HepG2 (cell line): ENCODE results near the gene KCNJ6. TPM values are rescaled to one million over a fixed set of nuclear protein-coding genes. Genes with fewer than 3 reads are reported as not detected.

Source experiments
- ATAC-seq: fragments of 200-7000 bp; cut with Tn5 transposase; 3 replicates; pipeline ENCODE4 v1.9.1; 2020; ENCODE audit warnings: mild to moderate bottlenecking, moderate library complexity
- BruUV-seq: library from RNA; stranded (reverse); fragments of 400-500 nt; replicated peaks from 2 replicates; lab custom pipeline; 2021; lab: Mats Ljungman, UMichigan
- CTCF ChIA-PET: fragments of 300-600 bp; formaldehyde crosslinking; extraction: SDS; loops from one replicate; lab custom pipeline; 2021; ENCODE audit warnings: low total read pairs, inconsistent platforms, low intra/inter-chr PET ratio; lab: Yijun Ruan, JAX
- POLR2A ChIA-PET: fragments of 350-600 bp; sonication (Branson Sonifier 250); formaldehyde crosslinking; loops from one replicate; lab custom pipeline; 2020; ENCODE audit warnings: antibody characterized with exemption, inconsistent platforms; lab: Yijun Ruan, JAX
- DNase-seq: peaks from one replicate; pipeline ENCODE4 v3.0.0-alpha.2; 2015; ENCODE audit warnings: low spot score
- FAIRE-seq: peaks from 3 replicates; lab custom pipeline; 2011; peaks lifted over from hg19 to GRCh38; lab: Jason Lieb, UNC
- H2AFZ ChIP-seq: one replicate; pipeline ENCODE4 v1.6.1; 2011; ENCODE audit warnings: low read length, inconsistent platforms
- H3K27ac ChIP-seq: fragments of 300-600 bp; 3 replicates; pipeline ENCODE4 v1.8.0; 2011; ENCODE audit warnings: mixed run types, mild to moderate bottlenecking, mixed read lengths, low read length, inconsistent platforms; ENCODE audit not compliant: insufficient read depth; ENCODE audit errors: extremely low read length
- H3K27me3 ChIP-seq, 2 experiments: fragments of 200-600 bp in 1 of 2; 2 replicates in 1 of 2; 3 replicates in 1 of 2; pipeline versions ENCODE4 v1.6.0 to v1.8.0; 2011; ENCODE audit warnings: low read length in 2 of 2, mild to moderate bottlenecking in 2 of 2, moderate library complexity in 2 of 2, inconsistent platforms in 1 of 2; ENCODE audit not compliant: insufficient read depth in 2 of 2, control insufficient read depth in 1 of 2
- H3K36me3 ChIP-seq, 2 experiments: fragments of 200-600 bp in 1 of 2; replicated peaks in 1 of 2; 2 replicates in 1 of 2; 3 replicates in 1 of 2; pipeline versions ENCODE4 v1.5.1 to v1.8.0; 2011; ENCODE audit warnings: low read length in 2 of 2, inconsistent platforms in 1 of 2; ENCODE audit not compliant: insufficient read depth in 2 of 2, control insufficient read depth in 1 of 2
- H3K4me1 ChIP-seq: 2 replicates; pipeline ENCODE4 v1.5.1; 2012; ENCODE audit warnings: low read length, inconsistent platforms; ENCODE audit not compliant: insufficient read depth
- H3K4me2 ChIP-seq: 2 replicates; pipeline ENCODE4 v1.6.0; 2011; ENCODE audit warnings: low read depth, low read length, inconsistent platforms
- H3K4me3 ChIP-seq, 3 experiments: fragments of 200-600 bp in 1 of 3; sonication (generic), shearing (Covaris generic) in 1 of 3; replicated peaks in 1 of 3; 2 replicates each; pipeline ENCODE4 v1.5.1; 2011 to 2016; ENCODE audit warnings: low read length in 3 of 3, inconsistent platforms in 2 of 3, low read depth in 2 of 3, mild to moderate bottlenecking in 2 of 3, control low read depth in 1 of 3, mixed read lengths in 1 of 3; ENCODE audit not compliant: insufficient read depth in 1 of 3
- H3K79me2 ChIP-seq: one replicate; pipeline ENCODE4 v1.6.1; 2011; ENCODE audit warnings: low read length, inconsistent platforms; ENCODE audit not compliant: insufficient read depth
- H3K9ac ChIP-seq: 2 replicates; pipeline ENCODE4 v1.6.0; 2011; ENCODE audit warnings: mild to moderate bottlenecking, low read depth, low read length, inconsistent platforms; ENCODE audit not compliant: insufficient read depth
- H3K9me3 ChIP-seq: 2 replicates; pipeline ENCODE4 v1.5.1; 2012; ENCODE audit warnings: mild to moderate bottlenecking, low read length
- H4K20me1 ChIP-seq: 2 replicates; pipeline ENCODE4 v1.6.0; 2011; ENCODE audit warnings: inconsistent platforms, mild to moderate bottlenecking, low read length, moderate library complexity; ENCODE audit not compliant: insufficient read depth
- ATF7 ChIP-seq, 2 experiments: fragments of 450-650 bp in 1 of 2; sonication (generic) in 1 of 2; formaldehyde crosslinking in 1 of 2; IDR thresholded peaks; 2 replicates each; pipeline versions ENCODE4 v1.4.0 to v1.6.1; 2016 to 2020; ENCODE audit warnings: antibody characterized with exemption in 1 of 2, mild to moderate bottlenecking in 1 of 2, missing genetic modification reagents in 1 of 2
- IRF2 ChIP-seq: IDR thresholded peaks from 2 replicates; pipeline ENCODE4 v1.6.1; 2018; ENCODE audit warnings: missing genetic modification reagents, missing compliant biosample characterization
- IRF9 ChIP-seq: sonication (generic); formaldehyde crosslinking; IDR thresholded peaks from 2 replicates; pipeline ENCODE4 v1.8.0; 2022; ENCODE audit warnings: missing genetic modification reagents, mild to moderate bottlenecking, borderline replicate concordance
- MXD1 ChIP-seq: sonication (generic); formaldehyde crosslinking; IDR thresholded peaks from 2 replicates; pipeline ENCODE4 v1.4.0; 2020; ENCODE audit warnings: mild to moderate bottlenecking, missing genetic modification reagents
- PRMT3 ChIP-seq: sonication (generic); formaldehyde crosslinking; IDR thresholded peaks from 2 replicates; pipeline ENCODE4 v1.8.1; 2022; ENCODE audit warnings: low read depth, mild to moderate bottlenecking, moderate library complexity, missing genetic modification reagents, borderline replicate concordance
- REXO4 ChIP-seq: sonication (generic); formaldehyde crosslinking; IDR thresholded peaks from 2 replicates; pipeline ENCODE4 v1.8.0; 2022; ENCODE audit warnings: missing genetic modification reagents, mild to moderate bottlenecking, borderline replicate concordance
- RNF2 ChIP-seq: fragments of 450-650 bp; conservative IDR thresholded peaks from 2 replicates; pipeline ENCODE4 v1.6.1; 2016; ENCODE audit warnings: low read depth
- SNAPC5 ChIP-seq: sonication (generic); formaldehyde crosslinking; IDR thresholded peaks from 2 replicates; pipeline ENCODE4 v1.8.1; 2023; ENCODE audit warnings: mild to moderate bottlenecking, missing genetic modification reagents, borderline replicate concordance
- TOPORS ChIP-seq: sonication (generic); formaldehyde crosslinking; IDR thresholded peaks from 2 replicates; pipeline ENCODE4 v1.8.0; 2023; ENCODE audit warnings: mild to moderate bottlenecking, missing genetic modification reagents
- ZBTB10 ChIP-seq: sonication (generic); formaldehyde crosslinking; IDR thresholded peaks from 2 replicates; pipeline ENCODE4 v1.4.0; 2020; ENCODE audit warnings: missing genetic modification reagents, borderline replicate concordance
- ZNF207 ChIP-seq: fragments of 450-650 bp; IDR thresholded peaks from 2 replicates; pipeline ENCODE4 v1.6.1; 2016; ENCODE audit warnings: antibody characterized with exemption, borderline replicate concordance
- ZNF24 ChIP-seq: fragments of 450-650 bp; IDR thresholded peaks from 2 replicates; pipeline ENCODE4 v1.6.1; 2017; ENCODE audit warnings: antibody characterized with exemption, mild to moderate bottlenecking
- ZNF674 ChIP-seq: sonication (generic); formaldehyde crosslinking; IDR thresholded peaks from 2 replicates; pipeline ENCODE4 v1.5.0; 2020; ENCODE audit warnings: low read depth, mild to moderate bottlenecking, missing genetic modification reagents
- ZSCAN21 ChIP-seq: sonication (generic); formaldehyde crosslinking; IDR thresholded peaks from 2 replicates; pipeline ENCODE4 v1.8.0; 2022; ENCODE audit warnings: mild to moderate bottlenecking, missing genetic modification reagents, moderate library complexity, borderline replicate concordance
- WGBS: methylation state at CpG from one replicate; pipeline ENCODE4 v1.1.6; 2017; ENCODE audit warnings: low lambda C conversion rate; 5-methylcytosine and 5-hydroxymethylcytosine counted together
- in situ Hi-C: cut with HindIII; loops from 2 replicates; pipeline ENCODE4 v1.10.0; 2017; ENCODE audit warnings: low pct_unique_long_range_greater_than_20kb; ENCODE audit not compliant: extremely low pct_ligation_motif_present
- intact Hi-C: fragments of 100-400 bp; cut with micrococcal nuclease; formaldehyde crosslinking; loops from one replicate; pipeline ENCODE4 v1.10.0; 2022; ENCODE audit not compliant: unreplicated experiment
- polyA plus RNA-seq, 8 experiments: library from polyadenylated mRNA; depleted of rRNA in 3 of 8; stranded (reverse) in 7 of 8; unstranded in 1 of 8; fragments of >200 nt; fragmentation: Illumina TruSeq in 4 of 8; extraction: Trizol in 4 of 8; gene quantifications; 2 replicates each; pipeline versions ENCODE4 v1.2.1 to v1.2.3, GENCODE V29; 2011 to 2016; ENCODE audit warnings: low read depth in 4 of 8, missing spikeins in 1 of 8, mixed read lengths in 1 of 8; ENCODE audit not compliant: insufficient read depth in 1 of 8
- total RNA-seq, 5 experiments: library from RNA; depleted of rRNA; stranded (reverse); fragments of >200 nt; fragmentation: Illumina TruSeq; extraction: Trizol; gene quantifications; 2 replicates each; pipeline ENCODE4 v1.2.3, GENCODE V29; 2016; ENCODE audit warnings: low read depth in 1 of 5

Gene KCNJ6
- total and polyA plus RNA-seq, 2 of the 13 experiments (the other 11 are each of a cell fraction or from before 2014, with no cell fraction given) = not detected

GRCh38 chr21:37927711-37928110 is 11.5 kb upstream of the KCNJ6 start:
- CTCF ChIA-PET = no interaction called here
- no peaks in the 10 kb centered on the region for H4K20me1 ChIP-seq
- no peak overlapping the region for H3K4me2 ChIP-seq
- peaks cover 14% of the 10 kb centered on the region for H3K9me3 ChIP-seq
- FAIRE-seq (no peak), DNase-seq (no peak), ATAC-seq (no peak)
- no peaks in the 10 kb centered on the region for H3K4me1 ChIP-seq
- no TSS peak for BruUV-seq
- H3K36me3 ChIP-seq = no peaks in the 10 kb centered on the region
- no peak overlapping the region for H3K4me3 ChIP-seq
- intact Hi-C loops = no loop called here
- in situ Hi-C loops = no loop called here
- no peak overlapping the region for H3K9ac ChIP-seq
- no peak overlapping the region for H3K27ac ChIP-seq
- no peaks in the 10 kb centered on the region for H3K27me3 ChIP-seq
- POLR2A ChIA-PET = no interaction called here
- H2AFZ ChIP-seq = no peak overlapping the region
- no peaks in the 10 kb centered on the region for H3K79me2 ChIP-seq
- WGBS = 7% methylated on average over 3 of the region's 3 CpGs
- TF ChIP-seq TOPORS (CRISPR knock-in tag) (no peak), SNAPC5 (no peak), ATF7 (IDR thresholded peaks at IDR 0.05) (peak; percentile 19; the same call in 1 of the 2 replicates), ATF7 (CRISPR knock-in tag; IDR thresholded peaks at IDR 0.05) (no peak), ZBTB10 (CRISPR knock-in tag) (no peak)

- H3K4me3 ChIP-seq = no peak overlapping the region
- intact Hi-C loops (no loop called here), in situ Hi-C loops (no loop called here)
- ChIA-PET CTCF (no interaction called here), POLR2A (no interaction called here)
- H3K9ac ChIP-seq = no peak overlapping the region
- DNase-seq (no peak), FAIRE-seq (no peak), ATAC-seq (no peak)
- H4K20me1 ChIP-seq = no peaks in the 10 kb centered on the region
- no peaks in the 10 kb centered on the region for H3K79me2 ChIP-seq
- WGBS = 12% methylated on average over 3 of the region's 3 CpGs
- H3K9me3 ChIP-seq = no peaks in the 10 kb centered on the region
- no peak overlapping the region for H3K4me2 ChIP-seq
- H3K36me3 ChIP-seq = no peaks in the 10 kb centered on the region
- H3K27me3 ChIP-seq = no peaks in the 10 kb centered on the region
- no peak overlapping the region for H3K27ac ChIP-seq
- no peaks in the 10 kb centered on the region for H3K4me1 ChIP-seq
- no TSS peak for BruUV-seq
- no peak overlapping the region for H2AFZ ChIP-seq
- TF ChIP-seq IRF9 = no peak
- TF ChIP-seq ZNF674 (CRISPR knock-in tag) = no peak
- no peak for TF ChIP-seq RNF2
- no peak for TF ChIP-seq ZNF207
- TF ChIP-seq IRF2 (CRISPR knock-in tag) = no peak
- no peak for TF ChIP-seq ZNF24
- TF ChIP-seq REXO4 (CRISPR knock-in tag) = no peak
- TF ChIP-seq ZSCAN21 = no peak
- no peak for TF ChIP-seq PRMT3 (CRISPR knock-in tag)
- no peak for TF ChIP-seq MXD1 (CRISPR knock-in tag)
Measured at GRCh38 chr21:37921091-37921490, 4.8 kb upstream of the KCNJ6 start.
